Activated naive CD8-positive, alpha-beta T cell treated with anti-CD3 and anti-CD28 coated beads, Interleukin-2, amount 50 U/mL, for 24 hours (primary cell): ENCODE data around the gene TACC2.
"Not testable (repeated sequence)": the region's sequence is repeated elsewhere in the genome, so short reads cannot be mapped to it uniquely, and the experiment has no call there.

ENCODE experiments used
- ATAC-seq: fragments of 150-1000 bp; cut with Tn5 transposase; one replicate; pipeline ENCODE4 v1.10.0; 2021
- DNase-seq: peaks from one replicate; pipeline ENCODE4 v3.0.0; 2021
- H3K27ac Mint-ChIP-seq: one replicate; pipeline ENCODE4 v1.8.0; 2021; ENCODE audit warnings: mild to moderate bottlenecking, mixed read lengths
- H3K27me3 Mint-ChIP-seq: one replicate; pipeline ENCODE4 v1.8.0; 2021; ENCODE audit warnings: mixed read lengths
- H3K36me3 Mint-ChIP-seq: one replicate; pipeline ENCODE4 v1.8.0; 2021; ENCODE audit warnings: low read depth, mixed read lengths
- H3K4me1 Mint-ChIP-seq: one replicate; pipeline ENCODE4 v1.8.0; 2021; ENCODE audit warnings: mixed read lengths
- H3K4me3 Mint-ChIP-seq: one replicate; pipeline ENCODE4 v1.8.0; 2021; ENCODE audit warnings: mild to moderate bottlenecking, moderate library complexity, mixed read lengths
- H3K9me3 Mint-ChIP-seq: one replicate; pipeline ENCODE4 v1.8.0; 2021; ENCODE audit warnings: mixed read lengths

The TACC2 gene

DNA sequence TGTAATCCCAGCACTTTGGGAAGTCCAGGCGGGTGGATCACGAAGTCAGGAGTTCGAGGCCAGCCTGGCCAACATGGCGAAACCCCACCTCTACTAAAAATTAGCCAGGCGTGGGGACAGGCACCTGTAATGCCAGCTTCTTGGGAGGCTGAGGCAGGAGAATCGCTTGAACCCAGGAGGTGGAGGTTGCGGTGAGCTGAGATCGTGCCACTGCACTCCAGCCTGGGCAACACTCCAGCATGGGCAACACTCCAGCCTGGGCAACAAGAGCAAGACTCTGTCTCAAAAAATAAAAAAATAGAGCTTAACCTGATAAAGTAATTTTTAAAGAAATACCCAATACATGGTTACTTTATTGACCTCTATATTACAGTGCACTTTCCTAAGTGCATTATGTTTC, 19.9 kb upstream of the TACC2 start:
- Mint-ChIP-seq H3K36me3 (peaks cover 43% of the 10 kb centered on the region), H3K4me1 (peaks cover 15% of the 10 kb centered on the region)
- not testable (repeated sequence) for H3K9me3 Mint-ChIP-seq, H3K27me3 Mint-ChIP-seq, H3K27ac Mint-ChIP-seq, H3K4me3 Mint-ChIP-seq, ATAC-seq, DNase-seq

DNA sequence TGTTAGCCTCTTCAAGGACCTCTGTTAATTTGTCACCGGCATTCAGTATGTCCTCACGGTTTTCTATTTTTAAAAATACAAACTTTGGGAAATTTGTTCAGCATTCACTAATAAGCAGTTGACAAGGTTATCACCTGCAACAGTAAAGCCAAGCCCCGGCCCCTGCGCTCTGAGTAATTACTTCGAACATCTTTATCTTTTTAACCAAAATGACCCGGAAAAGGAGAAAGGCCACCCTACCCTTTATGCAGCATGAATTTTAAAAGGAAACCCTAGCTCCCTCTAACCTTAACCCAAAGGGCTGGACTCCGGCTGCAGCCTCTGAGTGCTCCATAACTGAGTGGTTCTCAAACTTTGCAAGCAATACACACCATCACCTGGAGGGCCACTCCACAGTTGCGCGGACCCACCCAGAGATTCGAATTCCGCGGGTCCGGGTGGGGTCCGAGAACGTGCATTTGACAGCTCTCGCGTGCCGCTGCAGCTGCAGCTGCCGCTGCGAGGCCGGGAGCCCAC, 14.9 kb upstream of the TACC2 start:
- Mint-ChIP-seq H3K27ac (peak overlapping the region; percentile 75), H3K36me3 (peaks cover 28% of the 10 kb centered on the region), H3K4me3 (peak overlapping the region; percentile 86), H3K4me1 (peaks cover 18% of the 10 kb centered on the region), H3K9me3 (peaks cover 17% of the 10 kb centered on the region), H3K27me3 (no peaks in the 10 kb centered on the region)
- peak; percentile 9 for ATAC-seq
- DNase-seq, result no peak

DNA sequence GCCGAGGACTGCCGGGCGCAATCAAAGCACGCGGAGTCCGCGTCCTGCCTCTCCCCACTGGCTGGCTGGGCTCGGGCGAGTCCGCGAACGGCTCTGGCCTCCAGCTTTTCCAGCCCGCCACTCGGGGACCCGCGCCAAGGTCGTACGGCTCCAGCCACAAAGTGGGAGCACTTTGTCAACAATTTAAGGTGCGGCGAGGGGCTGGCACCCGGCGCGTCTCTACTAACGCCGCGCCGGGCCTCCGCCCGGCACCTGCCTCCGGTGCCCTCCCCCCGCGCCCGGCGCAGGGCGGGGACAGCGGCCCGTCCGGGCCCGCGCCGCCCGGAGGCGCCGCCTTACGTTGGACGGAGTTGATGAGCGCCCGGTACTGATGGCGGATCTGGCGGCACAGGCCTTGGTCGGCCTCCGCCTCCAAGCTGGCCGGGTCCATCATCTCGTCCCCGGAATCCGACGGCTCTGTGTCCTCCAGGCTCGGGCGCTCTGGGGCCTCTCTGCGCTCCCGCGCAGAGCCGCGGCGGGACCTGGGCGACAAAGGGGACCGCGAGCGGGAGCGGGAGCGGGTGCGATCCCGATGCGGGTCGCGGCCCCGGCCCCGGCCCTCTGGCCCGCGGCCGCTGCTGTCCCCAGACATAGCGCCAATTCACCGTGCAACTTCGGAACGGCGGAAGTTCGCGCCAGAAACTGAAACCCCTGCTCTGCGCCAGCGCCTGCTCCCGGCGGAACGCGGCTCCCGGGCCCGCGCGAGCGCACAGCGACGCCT, 14.2 kb upstream of the TACC2 start, which contains the start of gene NSMCE4A:
Gene NSMCE4A, minus strand, starts transcription at position 683 of the 760 bp plus-strand sequence. Its CDS starts 52 bp downstream, at position 631.
- peak within 1 kb of the TSS; percentile 75 for H3K27ac Mint-ChIP-seq
- no peaks in the 10 kb centered on the region for H3K27me3 Mint-ChIP-seq
- ATAC-seq, result peak; percentile 86

DNA sequence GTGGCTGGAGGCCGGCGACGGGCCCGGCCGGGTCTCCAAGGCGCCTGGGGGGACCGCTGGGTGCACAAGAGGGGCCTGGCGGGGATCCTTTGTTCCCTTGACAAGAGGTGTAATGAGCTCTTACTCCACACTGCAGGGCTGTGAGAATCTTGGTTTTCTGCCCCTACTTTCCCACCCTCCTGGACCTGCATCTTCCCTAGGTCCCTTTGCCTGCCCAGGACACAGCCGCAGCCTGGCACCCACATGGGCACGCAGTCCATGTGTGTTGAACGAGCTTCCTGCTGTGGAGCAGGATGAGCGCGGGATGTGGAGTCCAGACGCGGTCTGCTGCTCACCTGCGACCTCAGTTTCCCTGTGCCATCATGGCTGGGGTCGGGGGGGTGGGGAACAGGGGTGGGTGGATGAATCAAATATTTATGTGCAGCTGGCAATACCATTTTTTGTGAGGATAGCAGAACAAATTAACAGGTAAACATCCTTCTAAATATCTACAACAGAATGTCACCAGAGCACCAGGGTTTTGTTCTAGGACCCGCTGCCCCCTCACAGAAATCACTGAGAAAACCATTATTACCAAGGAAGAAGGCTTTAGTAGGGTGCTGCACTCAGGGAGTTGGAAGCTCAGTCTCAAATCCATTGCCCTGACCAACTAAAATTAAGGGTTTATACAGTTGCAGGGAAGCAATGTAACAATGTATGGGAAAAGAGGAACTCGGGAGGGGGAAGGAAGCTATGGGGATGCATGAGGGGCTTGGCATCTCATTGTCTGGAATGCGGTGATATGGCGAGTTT, 13.5 kb upstream of the TACC2 start:
- ATAC-seq (no peak), DNase-seq (no peak)
- Mint-ChIP-seq H3K36me3 (peaks cover 24% of the 10 kb centered on the region), H3K4me1 (peaks cover 18% of the 10 kb centered on the region), H3K9me3 (peaks cover 17% of the 10 kb centered on the region), H3K27ac (peak overlapping the region; percentile 73), H3K27me3 (no peaks in the 10 kb centered on the region), H3K4me3 (peak overlapping the region; percentile 86)

More for the DNA sequence above, 14.2 kb upstream of the TACC2 start, which contains the start of gene NSMCE4A:
- Mint-ChIP-seq H3K4me3 (peak within 1 kb of the TSS; percentile 86), H3K9me3 (peaks cover 17% of the 10 kb centered on the region), H3K4me1 (peaks cover 18% of the 10 kb centered on the region), H3K36me3 (peaks cover 24% of the 10 kb centered on the region)
- peak; percentile 81 for DNase-seq

DNA sequence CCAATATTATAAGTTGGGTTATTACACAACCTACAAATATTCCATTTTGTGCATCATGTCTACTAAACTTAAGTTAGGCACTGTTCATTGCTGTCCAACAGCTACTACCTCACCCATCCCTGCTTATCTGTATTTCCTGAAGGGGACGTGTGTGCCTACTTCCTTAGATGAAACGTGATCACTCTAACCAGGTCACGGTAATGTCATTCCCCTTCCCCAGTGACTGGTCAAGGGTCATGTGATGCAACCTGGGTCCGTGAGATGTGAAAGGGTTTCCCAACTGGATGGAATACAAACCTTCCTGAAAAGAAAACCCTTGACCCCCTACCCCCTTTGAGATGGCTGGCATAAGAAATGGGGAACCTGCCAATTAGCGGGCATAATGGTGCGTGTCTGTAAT, 12.4 kb upstream of the TACC2 start:
- H3K9me3 Mint-ChIP-seq, result peaks cover 17% of the 10 kb centered on the region
- ATAC-seq, result no peak
- DNase-seq, result no peak
- no peak overlapping the region for H3K27ac Mint-ChIP-seq
- H3K4me1 Mint-ChIP-seq, result peaks cover 18% of the 10 kb centered on the region
- no peak overlapping the region for H3K4me3 Mint-ChIP-seq
- no peaks in the 10 kb centered on the region for H3K27me3 Mint-ChIP-seq
- peaks cover 16% of the 10 kb centered on the region for H3K36me3 Mint-ChIP-seq

DNA sequence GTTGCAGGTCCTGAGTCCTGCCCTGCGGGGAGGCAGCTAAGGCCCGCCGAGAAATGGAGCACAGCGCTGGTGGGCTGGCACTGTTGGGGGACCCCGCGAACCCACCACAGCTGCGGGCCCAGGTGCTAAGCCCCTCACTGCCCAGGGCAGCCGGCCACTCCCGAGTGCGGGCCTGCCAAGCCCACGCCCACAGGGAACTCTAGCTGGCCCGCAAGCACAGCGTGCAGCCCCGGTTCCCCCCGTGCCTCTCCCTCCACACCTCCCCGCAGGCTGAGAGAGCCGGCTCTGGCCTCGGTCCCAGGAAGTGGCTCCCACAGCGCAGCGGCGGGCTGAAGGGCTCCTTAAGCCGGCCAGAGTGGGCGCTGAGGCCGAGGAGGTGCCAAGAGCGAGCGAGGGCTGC, 10.5 kb upstream of the TACC2 start:
- Mint-ChIP-seq H3K36me3 (peaks cover 5% of the 10 kb centered on the region), H3K4me1 (peaks cover 6% of the 10 kb centered on the region), H3K4me3 (no peak overlapping the region), H3K27ac (no peak overlapping the region), H3K27me3 (no peaks in the 10 kb centered on the region), H3K9me3 (peaks cover 17% of the 10 kb centered on the region)
- ATAC-seq, result no peak
- DNase-seq, result no peak

DNA sequence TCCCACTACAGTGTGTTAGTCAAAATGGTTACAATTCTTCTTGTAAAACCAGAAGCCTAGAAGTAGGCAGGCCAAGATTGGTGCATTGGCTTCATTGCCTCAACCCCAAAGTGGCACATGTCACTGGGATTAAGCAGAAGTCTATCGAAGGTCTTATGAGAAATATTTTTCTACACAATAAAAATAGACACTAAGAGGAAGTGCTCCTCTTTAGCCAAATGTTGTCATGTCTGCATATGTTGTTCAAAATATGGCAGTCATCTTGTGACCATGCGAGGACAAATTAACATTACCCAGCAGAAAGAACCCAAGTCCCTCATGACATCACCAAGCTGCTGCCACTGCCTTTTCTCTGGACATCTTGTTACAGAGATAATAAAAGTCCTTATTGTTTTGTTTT, 7.6 kb upstream of the TACC2 start:
- Mint-ChIP-seq H3K4me3 (no peak overlapping the region), H3K9me3 (peaks cover 26% of the 10 kb centered on the region)

DNA sequence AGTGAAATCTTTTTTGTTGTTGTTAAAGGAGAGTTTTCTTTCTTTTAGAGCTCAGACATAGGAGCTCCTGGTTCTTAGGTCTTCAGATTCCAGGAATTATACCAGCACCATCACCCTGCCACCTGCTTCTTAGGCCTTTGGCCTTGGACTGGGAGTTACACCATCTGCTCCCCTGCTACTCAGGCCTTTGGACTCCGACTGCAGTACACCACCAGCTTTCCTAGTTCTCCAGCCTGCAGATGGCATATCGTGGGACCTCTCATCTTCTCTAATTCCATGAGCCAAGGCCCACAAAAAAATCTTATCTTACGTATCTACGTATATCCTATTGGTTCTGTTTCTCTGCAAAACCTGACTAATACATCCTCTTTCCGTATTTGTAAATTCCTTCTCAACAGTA, 5.1 kb upstream of the TACC2 start:
- peaks cover 4% of the 10 kb centered on the region for H3K27me3 Mint-ChIP-seq

More for the DNA sequence above, 7.6 kb upstream of the TACC2 start:
- no peaks in the 10 kb centered on the region for H3K27me3 Mint-ChIP-seq
- H3K36me3 Mint-ChIP-seq, result peaks cover 9% of the 10 kb centered on the region
- H3K27ac Mint-ChIP-seq, result no peak overlapping the region
- H3K4me1 Mint-ChIP-seq, result no peaks in the 10 kb centered on the region
- DNase-seq, result no peak
- ATAC-seq, result no peak

DNA sequence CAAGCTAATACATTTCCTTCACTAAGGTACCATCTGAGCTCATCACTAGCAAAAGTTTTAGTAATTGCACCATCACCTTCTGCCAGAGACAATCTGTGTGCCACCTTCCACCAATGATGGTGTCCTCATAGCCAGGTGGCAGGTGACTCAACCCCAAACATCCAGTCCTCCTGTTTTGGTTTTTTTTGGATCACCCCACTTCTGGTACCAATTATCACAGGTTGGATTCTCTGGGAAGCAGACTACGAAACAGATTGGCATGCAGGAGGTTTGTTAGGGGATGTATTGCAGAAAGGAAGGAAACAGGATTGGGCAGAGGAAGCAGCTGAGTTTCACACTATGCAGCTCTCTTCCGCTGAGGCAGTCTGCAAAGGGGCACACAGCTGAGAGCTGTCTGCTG, 4.5 kb upstream of the TACC2 start:
- no peak overlapping the region for H3K27ac Mint-ChIP-seq
- peaks cover 8% of the 10 kb centered on the region for H3K27me3 Mint-ChIP-seq
- H3K36me3 Mint-ChIP-seq, result peaks cover 6% of the 10 kb centered on the region
- ATAC-seq, result no peak
- H3K4me1 Mint-ChIP-seq, result peaks cover 5% of the 10 kb centered on the region
- H3K4me3 Mint-ChIP-seq, result no peak overlapping the region
- no peak for DNase-seq
- peaks cover 18% of the 10 kb centered on the region for H3K9me3 Mint-ChIP-seq

More for the DNA sequence above, 5.1 kb upstream of the TACC2 start:
- H3K4me1 Mint-ChIP-seq, result peaks cover 5% of the 10 kb centered on the region
- H3K9me3 Mint-ChIP-seq, result peaks cover 18% of the 10 kb centered on the region
- H3K4me3 Mint-ChIP-seq, result no peak overlapping the region
- no peak overlapping the region for H3K27ac Mint-ChIP-seq
- peaks cover 6% of the 10 kb centered on the region for H3K36me3 Mint-ChIP-seq
- ATAC-seq (no peak), DNase-seq (no peak)

DNA sequence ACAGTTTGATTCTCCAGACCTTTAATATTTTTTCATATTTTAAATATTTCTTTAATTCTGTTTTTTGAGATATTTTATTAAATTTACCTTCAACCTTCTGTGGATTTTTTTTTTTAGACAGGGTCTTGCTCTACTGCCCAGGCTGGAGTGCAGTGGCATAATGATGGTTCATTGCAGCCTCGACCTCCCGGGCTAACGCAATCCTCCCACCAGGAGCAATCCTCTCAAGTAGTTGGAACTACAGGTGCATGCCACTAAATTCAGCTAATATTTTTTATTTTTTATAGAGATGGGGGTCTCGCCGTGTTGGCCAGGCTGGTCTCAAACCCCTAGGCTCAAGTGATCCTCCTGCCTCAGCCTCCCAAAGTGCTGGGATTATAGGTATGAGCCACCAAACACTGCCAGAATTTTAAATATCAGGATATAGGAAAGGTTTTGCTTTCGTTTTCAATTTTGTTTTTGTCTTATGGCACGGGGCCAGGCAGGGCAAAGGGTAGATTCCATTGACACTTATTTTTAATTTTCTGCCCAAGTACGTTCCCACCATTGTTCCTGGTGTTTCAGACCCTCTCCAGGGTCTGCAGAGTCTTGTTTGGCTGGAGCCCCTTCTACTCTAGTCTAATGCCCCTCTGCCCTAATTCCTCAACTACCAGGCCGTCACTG, 1.2 kb downstream of the TACC2 start:
- no peak overlapping the region for H3K27ac Mint-ChIP-seq
- H3K36me3 Mint-ChIP-seq, result peaks cover 2% of the 10 kb centered on the region
- ATAC-seq (no peak), DNase-seq (no peak)
- no peak overlapping the region for H3K4me3 Mint-ChIP-seq
- H3K9me3 Mint-ChIP-seq, result peaks cover 4% of the 10 kb centered on the region
- peaks cover 10% of the 10 kb centered on the region for H3K4me1 Mint-ChIP-seq
- peaks cover 22% of the 10 kb centered on the region for H3K27me3 Mint-ChIP-seq

DNA sequence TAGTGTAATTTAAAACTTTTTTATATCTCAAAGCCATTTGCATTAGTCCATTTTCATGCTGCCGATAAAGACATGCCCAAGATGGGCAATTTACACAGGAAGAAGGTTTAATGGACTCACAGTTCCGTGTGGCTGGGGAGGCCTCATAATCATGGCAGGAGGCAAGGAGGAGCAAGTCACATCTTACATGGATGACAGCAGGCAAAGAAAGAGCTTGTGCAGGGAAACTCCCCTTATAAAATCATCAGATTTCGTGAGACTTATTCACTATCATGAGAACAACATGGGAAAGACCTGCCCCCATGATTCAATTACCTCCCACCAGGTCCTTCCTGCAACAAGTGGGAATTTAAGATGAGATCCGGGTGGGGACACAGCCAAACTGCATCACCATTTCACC, 2.8 kb downstream of the TACC2 start:
- not testable (repeated sequence) for H3K27ac Mint-ChIP-seq, H3K4me3 Mint-ChIP-seq, DNase-seq, H3K36me3 Mint-ChIP-seq, H3K9me3 Mint-ChIP-seq, ATAC-seq
- Mint-ChIP-seq H3K4me1 (peaks cover 10% of the 10 kb centered on the region), H3K27me3 (peaks cover 29% of the 10 kb centered on the region)

DNA sequence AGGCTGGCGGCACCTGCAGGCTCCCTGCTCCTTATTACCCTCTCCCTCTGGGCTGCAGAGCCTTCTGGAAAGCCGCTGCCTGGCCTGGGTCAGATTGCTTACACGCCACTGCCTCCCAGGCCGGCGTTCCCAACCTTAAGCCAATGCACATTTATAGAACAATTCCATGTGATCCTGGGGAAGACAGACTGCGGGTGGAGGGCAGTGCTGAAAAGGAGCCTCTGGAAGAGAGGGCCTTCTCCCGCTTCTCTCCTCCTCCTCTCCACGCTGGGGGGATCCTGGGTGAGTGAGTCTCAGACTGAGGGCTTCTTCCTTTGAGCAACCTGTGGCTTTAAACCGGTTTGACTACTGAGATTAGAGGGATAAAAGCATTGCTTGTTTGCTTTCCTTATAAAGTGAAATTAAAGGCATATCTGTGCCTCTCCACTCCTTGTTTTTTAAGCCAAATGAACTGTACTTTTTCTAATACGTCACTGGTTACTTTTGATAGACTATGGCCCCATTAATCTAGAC, 5.5 kb downstream of the TACC2 start:
- ATAC-seq, result no peak
- Mint-ChIP-seq H3K4me1 (peaks cover 5% of the 10 kb centered on the region), H3K36me3 (no peaks in the 10 kb centered on the region), H3K27ac (no peak overlapping the region), H3K4me3 (no peak overlapping the region), H3K27me3 (peaks cover 24% of the 10 kb centered on the region), H3K9me3 (peaks cover 1% of the 10 kb centered on the region)
- DNase-seq, result no peak

DNA sequence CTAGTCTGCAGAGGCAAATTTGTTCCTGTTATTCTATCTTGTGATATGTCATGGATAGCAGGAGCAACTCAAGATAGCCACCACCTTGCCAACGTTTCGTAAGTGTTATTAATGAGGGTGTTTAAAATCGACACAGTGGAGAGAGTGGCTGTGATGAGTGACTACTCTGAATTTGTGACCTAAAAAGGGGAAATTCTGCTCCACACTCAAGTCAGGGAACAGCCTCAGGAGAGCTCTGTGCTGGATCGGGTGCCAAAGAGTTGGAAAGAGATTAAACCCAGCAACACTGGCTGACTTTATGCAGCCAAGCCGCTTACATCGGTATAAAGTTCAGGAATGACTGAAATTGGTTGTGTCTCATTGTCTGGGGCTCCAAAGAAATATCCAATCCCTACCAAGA, 9.5 kb downstream of the TACC2 start:
- H3K9me3 Mint-ChIP-seq, result peaks cover 29% of the 10 kb centered on the region
- ATAC-seq, result no peak
- H3K27ac Mint-ChIP-seq, result no peak overlapping the region
- no peak overlapping the region for H3K4me3 Mint-ChIP-seq
- no peak for DNase-seq
- H3K36me3 Mint-ChIP-seq, result peaks cover 2% of the 10 kb centered on the region
- peaks cover 16% of the 10 kb centered on the region for H3K27me3 Mint-ChIP-seq
- H3K4me1 Mint-ChIP-seq, result no peaks in the 10 kb centered on the region

DNA sequence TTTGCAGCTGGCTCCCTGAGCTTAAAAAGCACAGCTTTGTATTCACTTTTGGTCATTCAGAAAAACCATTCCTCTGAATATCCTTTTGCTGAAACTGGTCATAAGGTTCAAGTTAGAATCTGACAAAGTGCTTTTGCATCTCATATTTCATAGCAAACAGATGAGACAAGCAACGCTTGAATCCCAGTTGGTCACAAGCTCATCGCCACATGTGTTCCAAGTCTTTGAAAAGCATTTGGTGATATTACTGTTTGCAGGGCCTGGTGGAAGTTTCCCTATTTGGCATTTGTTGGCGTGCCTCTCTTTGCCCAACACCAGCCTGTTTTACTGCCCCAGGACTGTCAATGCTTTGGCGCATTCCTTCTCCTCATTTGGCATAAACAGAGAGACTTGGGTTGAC, 10.3 kb downstream of the TACC2 start:
- H3K27ac Mint-ChIP-seq, result no peak overlapping the region
- no peak overlapping the region for H3K4me3 Mint-ChIP-seq
- H3K27me3 Mint-ChIP-seq, result peaks cover 16% of the 10 kb centered on the region
- peaks cover 29% of the 10 kb centered on the region for H3K9me3 Mint-ChIP-seq
- no peak for ATAC-seq
- H3K4me1 Mint-ChIP-seq, result no peaks in the 10 kb centered on the region
- no peak for DNase-seq
- H3K36me3 Mint-ChIP-seq, result peaks cover 2% of the 10 kb centered on the region
